Common myeloid progenitor, CD34-positive (primary cell): Measurements from ENCODE around the gene SLC39A5.

Experiments used
- CTCF ChIA-PET: fragments of 350-600 bp; sonication (Branson Sonifier 250); formaldehyde crosslinking; loops from one replicate; lab custom pipeline; 2021; ENCODE audit warnings: antibody characterized with exemption; lab: Charles Lee
- POLR2A ChIA-PET: fragments of 350-600 bp; sonication (Branson Sonifier 250); formaldehyde crosslinking; loops from one replicate; lab custom pipeline; 2021; ENCODE audit warnings: antibody characterized with exemption; lab: Charles Lee
- DNase-seq, 3 donors: peaks; one replicate each; pipeline versions ENCODE4 v3.0.0 to v3.0.0-alpha.2; 2013
- H3K27ac ChIP-seq, 2 experiments: 1 replicate in 1 of 2; 2 replicates in 1 of 2; pipeline ENCODE4 v1.7.0; 2013; ENCODE audit warnings: inconsistent platforms in 2 of 2, low read length in 2 of 2, mild to moderate bottlenecking in 2 of 2, low read depth in 1 of 2, moderate library complexity in 1 of 2; ENCODE audit not compliant: severe bottlenecking in 2 of 2, insufficient read depth in 1 of 2, poor library complexity in 1 of 2
- H3K27me3 ChIP-seq, 5 experiments: replicated peaks in 2 of 5; 1 replicate in 3 of 5; 2 replicates in 2 of 5; pipeline versions ENCODE4 v1.6.1 to v1.7.0; 2013; ENCODE audit warnings: low read length in 4 of 5, mild to moderate bottlenecking in 2 of 5, moderate library complexity in 2 of 5, inconsistent platforms in 1 of 5; ENCODE audit not compliant: insufficient read depth in 5 of 5, control insufficient read depth in 4 of 5
- H3K36me3 ChIP-seq, 4 experiments: 1 replicate in 2 of 4; 2 replicates in 2 of 4; pipeline versions ENCODE4 v1.6.1 to v1.7.0; 2013; ENCODE audit warnings: low read length in 3 of 4, control low read depth in 1 of 4, mild to moderate bottlenecking in 1 of 4; ENCODE audit not compliant: control insufficient read depth in 4 of 4, insufficient read depth in 4 of 4
- H3K4me1 ChIP-seq, 4 experiments: 1 replicate in 3 of 4; 2 replicates in 1 of 4; pipeline versions ENCODE4 v1.6.1 to v1.7.1; 2013; ENCODE audit warnings: low read length in 3 of 4, mild to moderate bottlenecking in 3 of 4, control low read depth in 1 of 4, inconsistent platforms in 1 of 4, moderate library complexity in 1 of 4; ENCODE audit not compliant: control insufficient read depth in 4 of 4, insufficient read depth in 4 of 4; ENCODE audit errors: control extremely low read depth in 1 of 4
- H3K4me3 ChIP-seq, 7 experiments: 1 replicate in 4 of 7; 2 replicates in 3 of 7; pipeline versions ENCODE4 v1.5.1 to v1.7.0; 2013; ENCODE audit warnings: mild to moderate bottlenecking in 7 of 7, low read length in 6 of 7, moderate library complexity in 6 of 7, inconsistent platforms in 2 of 7, low read depth in 2 of 7, control low read depth in 1 of 7; ENCODE audit not compliant: insufficient read depth in 4 of 7, control insufficient read depth in 1 of 7; ENCODE audit errors: extremely low read depth in 1 of 7
- H3K9me3 ChIP-seq, 5 experiments: 1 replicate in 4 of 5; 2 replicates in 1 of 5; pipeline versions ENCODE4 v1.6.1 to v1.7.1; 2013; ENCODE audit warnings: low read length in 4 of 5, mild to moderate bottlenecking in 2 of 5, inconsistent platforms in 1 of 5, low read depth in 1 of 5, moderate library complexity in 1 of 5; ENCODE audit not compliant: control insufficient read depth in 4 of 5, insufficient read depth in 2 of 5; ENCODE audit errors: control extremely low read depth in 1 of 5
- WGBS: methylation state at CpG from one replicate; pipeline ENCODE4 v1.1.5; 2013; ENCODE audit not compliant: insufficient coverage; 5-methylcytosine and 5-hydroxymethylcytosine counted together

SLC39A5 gene

DNA sequence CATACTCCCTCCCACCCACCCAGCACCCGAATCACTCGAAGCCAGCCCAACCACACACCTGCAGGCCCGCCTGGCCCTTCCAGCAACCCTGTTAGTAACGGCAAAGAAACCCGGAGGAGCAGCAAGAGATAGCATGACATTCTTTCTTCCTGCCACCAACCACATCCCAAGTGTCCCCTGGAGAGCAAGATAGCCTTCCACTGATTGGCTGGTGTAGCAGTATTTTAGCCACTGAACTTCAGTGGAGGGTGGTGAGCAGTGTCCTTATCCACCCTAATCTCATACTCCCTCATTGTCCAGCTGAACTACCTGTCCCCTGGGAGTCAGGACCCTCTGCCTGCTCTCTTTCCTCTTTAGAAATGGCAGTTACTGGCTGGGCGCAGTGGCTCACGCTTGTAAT lies 769 bp upstream of the SLC39A5 start:
- Histone ChIP-seq H3K9me3 (no peaks in the 10 kb centered on the region), H3K4me3 (no peak overlapping the region), H3K27ac (no peak overlapping the region), H3K27me3 (no peaks in the 10 kb centered on the region), H3K4me1 (peaks cover 0 to 11% (median 7%) of the 10 kb centered on the region in 4 experiments), H3K36me3 (peaks cover 0 to 9% (median 7%) of the 10 kb centered on the region in 4 experiments)
- 98% methylated on average over 4 of the region's 7 CpGs for WGBS
- DNase-seq: no peak
- CTCF ChIA-PET: interaction anchor here (4.6 kb wide), 1 partner anchor 22 kb away, joined by 39 read pairs; no protein-coding TSS in a partner anchor
- POLR2A ChIA-PET: no interaction called here

DNA sequence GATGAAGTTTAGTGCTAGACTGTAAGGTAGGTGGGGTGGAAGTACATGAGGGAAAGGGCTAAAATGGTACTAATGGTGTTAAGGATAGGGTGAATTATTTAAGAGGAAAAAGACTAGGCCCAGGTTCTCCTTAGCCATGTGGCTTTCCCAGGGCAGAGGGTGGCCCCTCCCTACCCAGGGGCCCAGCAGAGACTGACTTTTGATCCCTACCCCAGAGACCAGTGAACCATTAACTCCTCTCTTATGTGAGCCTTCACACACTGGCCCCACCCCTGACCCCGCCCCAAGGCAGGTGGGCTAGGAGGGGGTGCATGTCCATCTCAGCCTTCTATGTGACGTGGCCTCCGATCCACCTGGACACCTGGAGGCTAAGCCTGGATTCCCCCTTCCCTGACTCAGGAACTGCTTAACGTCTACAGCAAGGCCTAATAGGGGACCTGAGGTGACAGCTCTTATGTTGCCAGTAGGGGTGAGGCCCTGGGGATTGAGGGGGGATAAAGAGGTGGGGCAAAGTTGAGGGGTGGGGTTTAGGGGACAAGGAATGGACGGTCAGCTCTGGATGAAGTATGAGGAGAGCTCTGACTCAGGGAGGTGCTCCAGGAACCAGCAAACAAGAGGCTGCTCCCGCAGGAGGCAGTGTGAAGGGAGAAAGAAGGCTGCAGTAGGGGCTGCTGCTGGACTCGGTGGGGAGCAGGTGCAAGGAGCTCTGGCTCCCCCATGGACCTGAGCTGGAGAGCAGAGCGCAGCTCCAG lies 757 bp downstream of the SLC39A5 start:
- POLR2A ChIA-PET: interaction anchor here (0.6 kb wide), 1 partner anchor 183 kb away, joined by 7 read pairs; no protein-coding TSS in a partner anchor
- DNase-seq: no peak
- Histone ChIP-seq H3K4me3 (no peak overlapping the region), H3K36me3 (peaks cover 0 to 9% (median 7%) of the 10 kb centered on the region in 4 experiments), H3K27ac (no peak overlapping the region), H3K9me3 (no peaks in the 10 kb centered on the region), H3K4me1 (no peaks in the 10 kb centered on the region), H3K27me3 (no peaks in the 10 kb centered on the region)
- WGBS: 91% methylated on average over 5 of the region's 8 CpGs
- CTCF ChIA-PET: interaction anchor here (1.1 to 4.8 kb wide), 3 partner anchors 24 to 41 kb away, joined by 3 to 26 read pairs (median 3); partner anchors contain the start of gene ANKRD52

DNA sequence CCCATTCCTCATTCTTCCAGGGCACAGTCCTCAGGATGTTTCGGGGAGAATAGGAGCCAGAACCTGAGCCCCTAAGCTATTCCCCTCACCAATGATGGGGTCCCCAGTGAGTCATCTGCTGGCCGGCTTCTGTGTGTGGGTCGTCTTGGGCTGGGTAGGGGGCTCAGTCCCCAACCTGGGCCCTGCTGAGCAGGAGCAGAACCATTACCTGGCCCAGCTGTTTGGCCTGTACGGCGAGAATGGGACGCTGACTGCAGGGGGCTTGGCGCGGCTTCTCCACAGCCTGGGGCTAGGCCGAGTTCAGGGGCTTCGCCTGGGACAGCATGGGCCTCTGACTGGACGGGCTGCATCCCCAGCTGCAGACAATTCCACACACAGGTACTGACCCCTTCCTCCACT lies 1.3 kb downstream of the SLC39A5 start:
- no peak for DNase-seq
- no peaks in the 10 kb centered on the region for H3K4me1 ChIP-seq
- no peak overlapping the region for H3K4me3 ChIP-seq
- H3K36me3 ChIP-seq: peaks cover 0 to 10% (median 7%) of the 10 kb centered on the region in 4 experiments
- H3K9me3 ChIP-seq: no peaks in the 10 kb centered on the region
- WGBS: 97% methylated on average over 4 of the region's 11 CpGs
- ChIA-PET POLR2A (no interaction called here), CTCF (interaction anchor here (0.5 to 4.8 kb wide), 3 partner anchors 25 to 247 kb away, joined by 3 to 26 read pairs (median 3); no protein-coding TSS in a partner anchor)
- H3K27ac ChIP-seq: no peak overlapping the region
- H3K27me3 ChIP-seq: no peaks in the 10 kb centered on the region

DNA sequence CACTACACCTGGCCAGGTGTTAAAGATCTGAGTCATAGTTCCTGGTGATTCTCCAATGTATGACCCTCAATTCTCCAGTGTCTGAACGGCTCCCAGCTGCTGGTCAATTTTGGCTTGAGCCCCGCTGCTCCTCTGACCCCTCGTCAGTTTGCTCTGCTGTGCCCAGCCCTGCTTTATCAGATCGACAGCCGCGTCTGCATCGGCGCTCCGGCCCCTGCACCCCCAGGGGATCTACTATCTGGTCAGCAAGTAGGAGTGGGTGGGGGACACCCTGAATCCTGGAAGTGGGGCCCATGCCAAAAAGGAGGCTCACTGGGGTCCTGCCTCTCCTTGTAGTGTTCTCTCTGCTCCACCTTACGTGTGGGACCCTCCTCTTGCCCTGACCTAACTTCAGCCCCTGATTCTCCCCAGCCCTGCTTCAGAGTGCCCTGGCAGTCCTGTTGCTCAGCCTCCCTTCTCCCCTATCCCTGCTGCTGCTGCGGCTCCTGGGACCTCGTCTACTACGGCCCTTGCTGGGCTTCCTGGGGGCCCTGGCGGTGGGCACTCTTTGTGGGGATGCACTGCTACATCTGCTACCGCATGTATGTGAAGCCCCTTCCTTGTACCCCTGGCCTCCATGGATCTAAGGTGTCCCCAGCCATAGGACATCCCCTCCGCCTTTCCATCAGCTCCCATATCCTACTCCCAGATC lies 5.0 kb downstream of the SLC39A5 start:
- no peak overlapping the region for H3K4me3 ChIP-seq
- H3K27ac ChIP-seq: no peak overlapping the region
- ChIA-PET POLR2A (no interaction called here), CTCF (interaction anchor here (1.2 to 1.7 kb wide), 3 partner anchors 12 to 44 kb away, joined by 3 to 5 read pairs (median 3); no protein-coding TSS in a partner anchor)
- H3K27me3 ChIP-seq: no peaks in the 10 kb centered on the region
- H3K9me3 ChIP-seq: no peaks in the 10 kb centered on the region
- no peaks in the 10 kb centered on the region for H3K4me1 ChIP-seq
- 93% methylated on average over 15 of the region's 16 CpGs for WGBS
- no peak for DNase-seq
- H3K36me3 ChIP-seq: peaks cover 0 to 30% (median 20%) of the 10 kb centered on the region in 4 experiments

DNA sequence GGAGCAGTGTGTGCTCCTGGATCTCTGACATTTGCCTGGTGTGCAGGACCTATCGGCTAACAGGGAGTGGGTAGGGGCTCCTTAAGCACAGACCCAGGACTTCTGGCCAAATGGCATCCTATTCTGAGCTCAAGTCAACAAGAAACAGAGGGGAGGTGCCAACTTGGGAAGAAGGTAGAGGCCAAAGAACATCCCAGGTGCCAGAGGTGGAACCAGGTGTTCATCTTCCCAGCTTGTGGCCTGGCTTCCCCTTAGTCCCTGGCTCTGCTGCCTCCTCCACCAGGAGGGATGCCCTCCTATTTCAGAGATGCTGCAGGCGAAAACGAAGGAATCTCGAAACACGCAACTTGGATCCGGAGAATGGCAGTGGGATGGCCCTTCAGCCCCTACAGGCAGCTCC lies 6.2 kb downstream of the SLC39A5 start:
- Histone ChIP-seq H3K4me3 (no peak overlapping the region), H3K27ac (no peak overlapping the region), H3K27me3 (no peaks in the 10 kb centered on the region), H3K9me3 (no peaks in the 10 kb centered on the region), H3K36me3 (peaks cover 0 to 39% (median 23%) of the 10 kb centered on the region in 4 experiments), H3K4me1 (no peaks in the 10 kb centered on the region)
- DNase-seq: no peak
- ChIA-PET POLR2A (interaction anchor here (0.7 to 0.9 kb wide), 2 partner anchors 12 to 18 kb away, joined by 3 read pairs; no protein-coding TSS in a partner anchor), CTCF (interaction anchor here (1.0 to 2.4 kb wide), 8 partner anchors 10 to 228 kb away, joined by 3 to 6 read pairs (median 4); no protein-coding TSS in a partner anchor)
- 100% methylated on average over 6 of the region's 6 CpGs for WGBS

DNA sequence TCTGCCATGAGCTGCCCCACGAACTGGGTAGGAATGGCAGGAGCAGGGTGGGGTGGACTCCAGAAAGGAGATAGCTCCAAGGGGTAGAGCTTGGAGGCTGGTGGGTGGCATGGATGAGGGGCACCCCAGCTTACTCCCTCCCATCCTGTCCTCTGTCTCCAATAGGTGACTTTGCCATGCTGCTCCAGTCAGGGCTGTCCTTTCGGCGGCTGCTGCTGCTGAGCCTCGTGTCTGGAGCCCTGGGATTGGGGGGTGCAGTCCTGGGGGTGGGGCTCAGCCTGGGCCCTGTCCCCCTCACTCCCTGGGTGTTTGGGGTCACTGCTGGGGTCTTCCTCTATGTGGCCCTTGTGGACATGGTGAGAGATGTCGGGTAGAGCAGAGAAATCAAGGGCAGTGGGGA lies 7.1 kb downstream of the SLC39A5 start:
- no peak overlapping the region for H3K4me3 ChIP-seq

More for the DNA sequence above, 7.1 kb downstream of the SLC39A5 start:
- Histone ChIP-seq H3K27me3 (no peaks in the 10 kb centered on the region), H3K9me3 (no peaks in the 10 kb centered on the region), H3K36me3 (peaks cover 2 to 48% (median 27%) of the 10 kb centered on the region in 4 experiments), H3K4me1 (no peaks in the 10 kb centered on the region), H3K27ac (no peak overlapping the region)
- no peak for DNase-seq
- ChIA-PET POLR2A (no interaction called here), CTCF (interaction anchor here (0.9 to 2.4 kb wide), 6 partner anchors 10 to 117 kb away, joined by 3 to 6 read pairs (median 4); no protein-coding TSS in a partner anchor)
- WGBS: 85% methylated on average over 5 of the region's 5 CpGs
